Fibroblast of lung (primary cell): ENCODE data around the gene ITLN1. TPM values are rescaled to one million over a fixed set of nuclear protein-coding genes. Genes with fewer than 3 reads are reported as not detected.

Experiments used
- DNase-seq, 2 donors: peaks; one replicate each; pipeline versions ENCODE4 v3.0.0 to v3.0.0-alpha.2; 2010; ENCODE audit warnings: low read depth in 2 of 2
- H2AFZ ChIP-seq: 2 replicates; pipeline ENCODE4 v1.5.1; 2012; ENCODE audit warnings: low read length, control low read depth, inconsistent platforms
- H3K27ac ChIP-seq: 2 replicates; pipeline ENCODE4 v1.5.1; 2011; ENCODE audit warnings: low read length, control low read depth; ENCODE audit not compliant: insufficient read depth
- H3K27me3 ChIP-seq: 2 replicates; pipeline ENCODE4 v1.5.1; 2011; ENCODE audit warnings: mild to moderate bottlenecking, low read length; ENCODE audit not compliant: control insufficient read depth, insufficient read depth
- H3K36me3 ChIP-seq: 2 replicates; pipeline ENCODE4 v1.5.1; 2011; ENCODE audit warnings: low read length; ENCODE audit not compliant: control insufficient read depth, insufficient read depth
- H3K4me1 ChIP-seq: 2 replicates; pipeline ENCODE4 v1.5.1; 2011; ENCODE audit warnings: low read length; ENCODE audit not compliant: control insufficient read depth, insufficient read depth; ENCODE audit errors: extremely low read depth
- H3K4me2 ChIP-seq: 2 replicates; pipeline ENCODE4 v1.5.1; 2011; ENCODE audit warnings: low read length, control low read depth; ENCODE audit not compliant: insufficient read depth; ENCODE audit errors: extremely low read depth
- H3K4me3 ChIP-seq, 4 experiments: fragments of 200-600 bp in 1 of 4; sonication (generic) in 1 of 4; replicated peaks in 1 of 4; 2 replicates each; pipeline ENCODE4 v1.5.1; 2011 to 2016; ENCODE audit warnings: low read length in 4 of 4, low read depth in 3 of 4, mild to moderate bottlenecking in 3 of 4, control low read depth in 2 of 4, inconsistent platforms in 1 of 4, mixed read lengths in 1 of 4; ENCODE audit not compliant: insufficient read depth in 1 of 4; ENCODE audit errors: control extremely low read depth in 1 of 4
- H3K79me2 ChIP-seq: 2 replicates; pipeline ENCODE4 v1.5.1; 2012; ENCODE audit warnings: mild to moderate bottlenecking, low read length, inconsistent platforms; ENCODE audit not compliant: control insufficient read depth, insufficient read depth
- H3K9ac ChIP-seq: 2 replicates; pipeline ENCODE4 v1.5.1; 2011; ENCODE audit warnings: mild to moderate bottlenecking, low read length, control low read depth; ENCODE audit not compliant: insufficient read depth
- H3K9me3 ChIP-seq: 2 replicates; pipeline ENCODE4 v1.5.1; 2012; ENCODE audit warnings: low read depth, low read length; ENCODE audit not compliant: control insufficient read depth, insufficient read depth
- H4K20me1 ChIP-seq: 2 replicates; pipeline ENCODE4 v1.5.1; 2011; ENCODE audit warnings: low read length; ENCODE audit not compliant: control insufficient read depth, insufficient read depth; ENCODE audit errors: extremely low read depth
- EZH2 ChIP-seq: IDR thresholded peaks from 2 replicates; pipeline ENCODE4 v1.5.1; 2012; ENCODE audit warnings: low read length, control low read depth, mild to moderate bottlenecking; ENCODE audit errors: missing control alignments
- polyA plus RNA-seq, 2 donors: library from polyadenylated mRNA; depleted of rRNA in 1 of 2; stranded (reverse) in 1 of 2; unstranded in 1 of 2; fragments of >200 nt; gene quantifications; 2 replicates each; pipeline ENCODE4 v1.2.1, GENCODE V29; 2011 to 2012; ENCODE audit warnings: missing spikeins in 1 of 2
- total RNA-seq: library from RNA; depleted of rRNA; stranded (reverse); fragments of >200 nt; gene quantifications from 2 replicates; pipeline ENCODE4 v1.2.1, GENCODE V29; 2014
- TF ChIP-seq, protein P1 (sequence below), 2 donors: IDR thresholded peaks in 1 of 2; conservative IDR thresholded peaks in 1 of 2; 1 replicate in 1 of 2; 2 replicates in 1 of 2; pipeline ENCODE4 v1.5.1; 2011 to 2012; ENCODE audit warnings: low read length in 2 of 2, control low read depth in 1 of 2, inconsistent platforms in 1 of 2, low read depth in 1 of 2, mild to moderate bottlenecking in 1 of 2

ITLN1 gene
- total and polyA plus RNA-seq, 2 donors (not counting 1 experiment from before 2014, with no cell fraction given): not detected

GRCh38 chr1:160860840-160861505, 24.0 kb downstream of the ITLN1 start:
- H3K4me3 ChIP-seq: no peak overlapping the region
- TF ChIP-seq, protein P1, sequence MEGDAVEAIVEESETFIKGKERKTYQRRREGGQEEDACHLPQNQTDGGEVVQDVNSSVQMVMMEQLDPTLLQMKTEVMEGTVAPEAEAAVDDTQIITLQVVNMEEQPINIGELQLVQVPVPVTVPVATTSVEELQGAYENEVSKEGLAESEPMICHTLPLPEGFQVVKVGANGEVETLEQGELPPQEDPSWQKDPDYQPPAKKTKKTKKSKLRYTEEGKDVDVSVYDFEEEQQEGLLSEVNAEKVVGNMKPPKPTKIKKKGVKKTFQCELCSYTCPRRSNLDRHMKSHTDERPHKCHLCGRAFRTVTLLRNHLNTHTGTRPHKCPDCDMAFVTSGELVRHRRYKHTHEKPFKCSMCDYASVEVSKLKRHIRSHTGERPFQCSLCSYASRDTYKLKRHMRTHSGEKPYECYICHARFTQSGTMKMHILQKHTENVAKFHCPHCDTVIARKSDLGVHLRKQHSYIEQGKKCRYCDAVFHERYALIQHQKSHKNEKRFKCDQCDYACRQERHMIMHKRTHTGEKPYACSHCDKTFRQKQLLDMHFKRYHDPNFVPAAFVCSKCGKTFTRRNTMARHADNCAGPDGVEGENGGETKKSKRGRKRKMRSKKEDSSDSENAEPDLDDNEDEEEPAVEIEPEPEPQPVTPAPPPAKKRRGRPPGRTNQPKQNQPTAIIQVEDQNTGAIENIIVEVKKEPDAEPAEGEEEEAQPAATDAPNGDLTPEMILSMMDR (conservative IDR thresholded peaks at IDR 0.05 in 1 of 2, IDR thresholded peaks at IDR 0.05 in 1 of 2; ENCODE audit: low read depth in 1 of 2, low read length in 2 of 2): no peak
- no peak for TF ChIP-seq EZH2
- no peak overlapping the region for H3K4me2 ChIP-seq
- no peaks in the 10 kb centered on the region for H3K4me1 ChIP-seq
- no peaks in the 10 kb centered on the region for H3K36me3 ChIP-seq
- H3K9me3 ChIP-seq: no peaks in the 10 kb centered on the region
- no peaks in the 10 kb centered on the region for H4K20me1 ChIP-seq
- DNase-seq: no peak
- no peaks in the 10 kb centered on the region for H3K27me3 ChIP-seq
- no peak overlapping the region for H3K9ac ChIP-seq
- H3K79me2 ChIP-seq: no peaks in the 10 kb centered on the region
- H3K27ac ChIP-seq: no peak overlapping the region
- no peak overlapping the region for H2AFZ ChIP-seq

GRCh38 chr1:160859166-160859565, 25.8 kb downstream of the ITLN1 start:
- DNase-seq: no peak
- Histone ChIP-seq H3K9ac (no peak overlapping the region), H4K20me1 (no peaks in the 10 kb centered on the region)

GRCh38 chr1:160858507-160858906, 26.5 kb downstream of the ITLN1 start:
- no peak for DNase-seq
- Histone ChIP-seq H3K9ac (no peak overlapping the region), H3K4me1 (no peaks in the 10 kb centered on the region), H3K27ac (no peak overlapping the region), H3K4me3 (no peak overlapping the region), H3K36me3 (no peaks in the 10 kb centered on the region), H3K4me2 (no peak overlapping the region), H3K79me2 (no peaks in the 10 kb centered on the region), H3K27me3 (no peaks in the 10 kb centered on the region), H3K9me3 (no peaks in the 10 kb centered on the region), H4K20me1 (no peaks in the 10 kb centered on the region), H2AFZ (no peak overlapping the region)
- TF ChIP-seq, protein P1 (conservative IDR thresholded peaks at IDR 0.05 in 1 of 2, IDR thresholded peaks at IDR 0.05 in 1 of 2; ENCODE audit: low read depth in 1 of 2, low read length in 2 of 2): no peak
- no peak for TF ChIP-seq EZH2

More at GRCh38 chr1:160859166-160859565, 25.8 kb downstream of the ITLN1 start:
- Histone ChIP-seq H2AFZ (no peak overlapping the region), H3K27me3 (no peaks in the 10 kb centered on the region), H3K4me3 (no peak overlapping the region), H3K79me2 (no peaks in the 10 kb centered on the region), H3K36me3 (no peaks in the 10 kb centered on the region), H3K9me3 (no peaks in the 10 kb centered on the region), H3K27ac (no peak overlapping the region), H3K4me2 (no peak overlapping the region), H3K4me1 (no peaks in the 10 kb centered on the region)
- TF ChIP-seq, protein P1 (conservative IDR thresholded peaks at IDR 0.05 in 1 of 2, IDR thresholded peaks at IDR 0.05 in 1 of 2; ENCODE audit: low read depth in 1 of 2, low read length in 2 of 2): no peak
- no peak for TF ChIP-seq EZH2
